Liver (tissue), 10 donors: ENCODE measurements around the gene AQP10. TPM values are rescaled to one million over a fixed set of nuclear protein-coding genes. Genes with fewer than 3 reads are reported as not detected.
"Not testable (repeated sequence)": the region's sequence is repeated elsewhere in the genome, so short reads cannot be mapped to it uniquely, and the experiment has no call there.

ENCODE experiments used
- DNase-seq: peaks from one replicate; pipeline ENCODE4 v3.0.0-alpha.2; 2017; ENCODE audit warnings: low spot score
- H3K27ac ChIP-seq, 2 donors: one replicate each; pipeline ENCODE4 v1.7.0; 2013; ENCODE audit warnings: inconsistent platforms in 2 of 2, low read length in 2 of 2, control low read depth in 1 of 2, low read depth in 1 of 2, mild to moderate bottlenecking in 1 of 2
- H3K27me3 ChIP-seq, 4 donors: one replicate each; pipeline versions ENCODE4 v1.6.1 to v1.7.0; 2013; ENCODE audit warnings: low read length in 3 of 4, inconsistent platforms in 1 of 4, mild to moderate bottlenecking in 1 of 4, moderate library complexity in 1 of 4; ENCODE audit not compliant: control insufficient read depth in 4 of 4, insufficient read depth in 4 of 4
- H3K36me3 ChIP-seq, 4 donors: one replicate each; pipeline versions ENCODE4 v1.6.1 to v1.7.0; 2013; ENCODE audit warnings: low read length in 3 of 4, mild to moderate bottlenecking in 3 of 4, low read depth in 1 of 4, moderate library complexity in 1 of 4; ENCODE audit not compliant: control insufficient read depth in 4 of 4, insufficient read depth in 3 of 4
- H3K4me1 ChIP-seq, 4 donors: one replicate each; pipeline versions ENCODE4 v1.6.1 to v1.7.0; 2013; ENCODE audit warnings: low read length in 3 of 4, mild to moderate bottlenecking in 3 of 4, moderate library complexity in 1 of 4; ENCODE audit not compliant: control insufficient read depth in 4 of 4, insufficient read depth in 4 of 4
- H3K4me3 ChIP-seq, 3 donors: one replicate each; pipeline versions ENCODE4 v1.6.1 to v1.7.0; 2013; ENCODE audit warnings: low read length in 3 of 3, control low read depth in 1 of 3, low read depth in 1 of 3, mild to moderate bottlenecking in 1 of 3
- H3K9ac ChIP-seq, 2 donors: one replicate each; pipeline ENCODE4 v1.7.0; 2013; ENCODE audit warnings: low read length in 2 of 2, mild to moderate bottlenecking in 2 of 2, moderate library complexity in 2 of 2, control low read depth in 1 of 2, low read depth in 1 of 2
- H3K9me3 ChIP-seq, 4 donors: one replicate each; pipeline versions ENCODE4 v1.6.1 to v1.7.0; 2013; ENCODE audit warnings: low read length in 3 of 4; ENCODE audit not compliant: control insufficient read depth in 4 of 4
- ATF3 ChIP-seq: IDR thresholded peaks from 2 replicates; pipeline ENCODE4 v1.6.1; 2016; ENCODE audit warnings: antibody characterized with exemption
- FOXA1 ChIP-seq: IDR thresholded peaks from 2 replicates; pipeline ENCODE4 v1.6.1; 2016; ENCODE audit warnings: antibody characterized with exemption
- FOXA2 ChIP-seq: IDR thresholded peaks from 2 replicates; pipeline ENCODE4 v1.6.1; 2016; ENCODE audit warnings: antibody characterized with exemption
- NR2F2 ChIP-seq: IDR thresholded peaks from 2 replicates; pipeline ENCODE4 v1.6.1; 2016; ENCODE audit warnings: antibody characterized with exemption
- ZBTB33 ChIP-seq: IDR thresholded peaks from 2 replicates; pipeline ENCODE4 v1.6.1; 2016; ENCODE audit warnings: antibody characterized with exemption
- WGBS: extraction: QIAGEN DNeasy Blood & Tissue Kit; methylation state at CpG from one replicate; pipeline ENCODE4 v1.1.7; 2013; 5-methylcytosine and 5-hydroxymethylcytosine counted together
- polyA plus RNA-seq, 2 donors: library from polyadenylated mRNA; stranded (reverse) in 1 of 2; unstranded in 1 of 2; fragments of 200-250 nt in 1 of 2; fragments of >200 nt in 1 of 2; fragmentation: Nextera tagmentation in 1 of 2; extraction: Ambion mirVana in 1 of 2; gene quantifications; one replicate each; pipeline versions ENCODE4 v1.2.1 to v1.2.3, GENCODE V29; 2013 to 2015
- small RNA-seq: library from RNA; depleted of rRNA; stranded (forward); fragments of <200 nt; gene quantifications from one replicate; pipeline ENCODE3, GENCODE V24; 2014
- total RNA-seq, 2 donors: library from RNA; depleted of rRNA; stranded (reverse); fragments of >200 nt; gene quantifications; one replicate each; pipeline ENCODE4 v1.2.3, GENCODE V29; 2014
- donor health status: healthy.
- donor health status: healthy.
- donor health status: healthy.
- donor health status: healthy.
- donor health status: healthy.

Gene AQP10
- total and polyA plus RNA-seq, 4 donors: 0.14 TPM; not detected in 3

GRCh38 chr1:154371436-154371835, 50.5 kb downstream of the AQP10 start:
- no peak for TF ChIP-seq NR2F2
- TF ChIP-seq ATF3: no peak
- TF ChIP-seq FOXA2: no peak
- no peak for TF ChIP-seq FOXA1
- TF ChIP-seq ZBTB33: no peak
- Histone ChIP-seq H3K4me3 (no peak overlapping the region), H3K9me3 (no peaks in the 10 kb centered on the region), H3K9ac (no peak overlapping the region), H3K4me1 (no peaks in the 10 kb centered on the region), H3K36me3 (no peaks in the 10 kb centered on the region), H3K27ac (no peak overlapping the region), H3K27me3 (no peaks in the 10 kb centered on the region)
- DNase-seq: no peak
- 83% methylated on average over 6 of the region's 6 CpGs for WGBS

- not testable (repeated sequence) for H3K27ac ChIP-seq, H3K9ac ChIP-seq, H3K4me3 ChIP-seq, DNase-seq, H3K9me3 ChIP-seq, H3K36me3 ChIP-seq, H3K4me1 ChIP-seq, H3K27me3 ChIP-seq
- WGBS: 82% methylated on average over 7 of the region's 7 CpGs
Measured at GRCh38 chr1:154373777-154374357, 53.0 kb downstream of the AQP10 start.

Small RNA genes within 50 kb of the gene (small RNA-seq; reads per million reads assigned to genes)
- gene RF00273 (not detected), gene RNU6-121P (not detected), gene RNU6-239P (not detected), gene RNU7-57P (not detected)

Other genes starting within 250 kb of the AQP10 start
- gene NUP210L, start 166.0 kb upstream of the AQP10 start, total RNA-seq: under 1 TPM in 1 of 2 donors, not detected in 1; 0.08 TPM
- not detected for gene NUP210L, start 166.0 kb upstream of the AQP10 start, polyA plus RNA-seq
- 100 to 1,000 TPM in 1 of 2 donors, 10 to 100 TPM in 1; 89.6 to 120 TPM for gene TPM3, start 129.0 kb upstream of the AQP10 start, total RNA-seq
- gene TPM3, start 129.0 kb upstream of the AQP10 start, polyA plus RNA-seq: 100 to 1,000 TPM; 105 to 113 TPM
- gene CFAP141, start 114.8 kb upstream of the AQP10 start, total RNA-seq: not detected
- gene CFAP141, start 114.8 kb upstream of the AQP10 start, polyA plus RNA-seq: not detected
- gene UBAP2L, start 100.1 kb upstream of the AQP10 start, total RNA-seq: 10 to 100 TPM; 34.2 to 51.0 TPM
- 10 to 100 TPM; 24.3 to 33.9 TPM for gene UBAP2L, start 100.1 kb upstream of the AQP10 start, polyA plus RNA-seq
- gene HAX1, start 48.5 kb upstream of the AQP10 start, total RNA-seq: 10 to 100 TPM; 37.5 to 59.5 TPM
- gene HAX1, start 48.5 kb upstream of the AQP10 start, polyA plus RNA-seq: 10 to 100 TPM; 59.1 to 91.2 TPM
- 10 to 100 TPM in 1 of 2 donors, 1 to 10 TPM in 1; 6.1 to 16.2 TPM for gene ATP8B2, start 4.4 kb downstream of the AQP10 start, total RNA-seq
- gene ATP8B2, start 4.4 kb downstream of the AQP10 start, polyA plus RNA-seq: 1 to 10 TPM in 1 of 2 donors, under 1 TPM in 1; 0.75 to 4.5 TPM
- 10 to 100 TPM; 47.0 to 67.6 TPM for gene IL6R, start 84.2 kb downstream of the AQP10 start, total RNA-seq
- gene IL6R, start 84.2 kb downstream of the AQP10 start, polyA plus RNA-seq: 10 to 100 TPM; 18.8 to 23.6 TPM
- gene TDRD10, start 181.1 kb downstream of the AQP10 start, total RNA-seq: 1 to 10 TPM in 1 of 2 donors, under 1 TPM in 1; 0.23 to 1.5 TPM
- gene TDRD10, start 181.1 kb downstream of the AQP10 start, polyA plus RNA-seq: under 1 TPM; 0.58 to 0.97 TPM
- gene SHE, start 181.3 kb downstream of the AQP10 start, total RNA-seq: 1 to 10 TPM; 5.9 to 7.5 TPM
- 1 to 10 TPM; 3.1 to 3.5 TPM for gene SHE, start 181.3 kb downstream of the AQP10 start, polyA plus RNA-seq
- 10 to 100 TPM in 1 of 2 donors, 1 to 10 TPM in 1; 8.2 to 18.7 TPM for gene UBE2Q1, start 237.6 kb downstream of the AQP10 start, total RNA-seq
- gene UBE2Q1, start 237.6 kb downstream of the AQP10 start, polyA plus RNA-seq: 10 to 100 TPM in 1 of 2 donors, 1 to 10 TPM in 1; 9.8 to 22.0 TPM
- under 1 TPM in 1 of 2 donors, not detected in 1; under 0.01 TPM for gene CHRNB2, start 246.7 kb downstream of the AQP10 start, total RNA-seq
- under 1 TPM; 0.01 to 0.06 TPM for gene CHRNB2, start 246.7 kb downstream of the AQP10 start, polyA plus RNA-seq